K562 treated with DMSO at 1 percent for 4 hours (cell line): Measurements from ENCODE around the gene PRPSAP1. TPM values are rescaled to one million over a fixed set of nuclear protein-coding genes. Genes with fewer than 3 reads are reported as not detected.

ENCODE experiments used
- total RNA-seq: library from RNA; unstranded; fragments of 300-600 nt; gene quantifications from 2 replicates; pipeline ENCODE4 v1.2.3, GENCODE V29; 2022; ENCODE audit not compliant: insufficient read depth

The PRPSAP1 gene
- total RNA-seq, result 24.6 and 36.0 TPM in 2 replicates

DNA sequence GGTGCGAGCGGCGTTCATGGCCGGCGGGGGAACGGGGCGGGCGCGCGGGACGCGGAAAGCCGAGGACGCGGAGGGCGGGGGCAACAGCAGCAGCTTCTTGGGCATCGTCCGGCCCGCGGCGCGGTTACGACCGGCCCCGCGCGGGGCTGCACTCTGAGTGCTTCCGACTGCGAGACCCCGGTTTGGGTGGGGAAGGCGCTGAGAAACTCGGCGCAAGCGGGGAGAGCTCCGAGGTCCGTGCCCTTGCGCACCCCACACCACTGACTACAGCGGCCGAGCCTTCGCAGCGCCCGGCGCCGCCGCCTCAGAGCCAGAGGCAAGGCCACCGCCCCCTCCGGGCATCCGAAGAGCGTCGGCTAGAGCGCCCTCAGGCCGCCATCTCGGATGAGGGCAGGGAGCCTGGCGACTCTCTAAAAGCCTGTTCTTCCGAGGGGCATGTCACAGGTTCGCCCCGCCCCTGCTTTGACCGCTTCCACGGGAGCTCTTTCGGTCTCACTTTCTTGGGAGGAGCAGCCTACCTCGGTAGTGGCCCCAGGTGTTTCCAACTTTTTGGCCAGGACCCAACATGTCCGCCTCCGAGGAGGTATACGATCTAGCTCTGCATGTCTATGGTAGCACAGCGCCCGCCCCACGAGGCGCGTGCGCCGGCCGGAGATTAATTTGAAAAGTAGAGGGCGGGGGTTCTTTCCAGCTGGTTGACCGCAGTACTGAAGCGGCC, at the start of gene PRPSAP1:
Gene PRPSAP1, minus strand, starts transcription at position 318 of the 718 bp plus-strand sequence. Its CDS starts 213 bp downstream, at position 105.

DNA sequence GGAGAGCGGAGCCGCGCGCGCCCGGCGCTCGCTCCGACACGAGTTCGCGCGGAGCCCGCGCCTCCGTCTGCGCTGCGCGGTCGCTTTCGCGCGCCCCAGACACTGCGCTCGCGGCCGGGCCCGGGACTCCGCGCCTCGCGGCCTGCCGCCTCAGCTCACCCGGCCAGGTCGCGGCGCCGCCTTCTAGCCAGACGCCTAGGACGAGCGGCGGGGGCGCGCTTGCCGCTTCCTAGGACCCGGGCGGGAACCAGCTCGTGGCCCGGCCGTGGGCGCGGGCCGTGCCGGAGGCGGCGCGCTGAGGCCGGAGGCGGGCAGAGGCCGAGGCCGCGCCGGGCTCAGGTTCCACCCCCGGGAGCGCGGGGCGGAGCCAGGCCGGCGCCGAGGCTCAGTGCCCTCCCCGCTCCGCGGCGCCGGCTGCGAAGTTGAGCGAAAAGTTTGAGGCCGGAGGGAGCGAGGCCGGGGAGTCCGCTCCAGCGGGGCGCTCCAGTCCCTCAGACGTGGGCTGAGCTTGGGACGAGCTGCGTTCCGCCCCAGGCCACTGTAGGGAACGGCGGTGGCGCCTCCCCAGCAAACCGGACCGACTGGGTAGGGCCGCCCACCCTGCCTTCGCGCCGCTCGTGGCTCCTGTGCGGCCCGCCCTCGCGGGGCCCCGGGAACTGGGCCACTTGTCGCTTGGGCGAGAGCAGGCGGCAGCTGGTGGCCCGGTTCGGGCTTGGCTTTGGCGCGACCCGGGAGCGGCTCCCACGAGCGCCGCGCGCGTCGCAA, 30.7 kb upstream of the PRPSAP1 start, which contains the start of gene SPHK1:
Gene SPHK1, plus strand, starts transcription at position 388 of the 765 bp plus-strand sequence. CDS start 1,036 bp downstream, outside the sequence.

GRCh38 chr17:76307966-76308338, 45.8 kb downstream of the PRPSAP1 start, which contains the start of gene QRICH2:
Gene QRICH2, minus strand, starts transcription at chr17:76308276. Its CDS starts 278 bp downstream, at chr17:76307998.

DNA sequence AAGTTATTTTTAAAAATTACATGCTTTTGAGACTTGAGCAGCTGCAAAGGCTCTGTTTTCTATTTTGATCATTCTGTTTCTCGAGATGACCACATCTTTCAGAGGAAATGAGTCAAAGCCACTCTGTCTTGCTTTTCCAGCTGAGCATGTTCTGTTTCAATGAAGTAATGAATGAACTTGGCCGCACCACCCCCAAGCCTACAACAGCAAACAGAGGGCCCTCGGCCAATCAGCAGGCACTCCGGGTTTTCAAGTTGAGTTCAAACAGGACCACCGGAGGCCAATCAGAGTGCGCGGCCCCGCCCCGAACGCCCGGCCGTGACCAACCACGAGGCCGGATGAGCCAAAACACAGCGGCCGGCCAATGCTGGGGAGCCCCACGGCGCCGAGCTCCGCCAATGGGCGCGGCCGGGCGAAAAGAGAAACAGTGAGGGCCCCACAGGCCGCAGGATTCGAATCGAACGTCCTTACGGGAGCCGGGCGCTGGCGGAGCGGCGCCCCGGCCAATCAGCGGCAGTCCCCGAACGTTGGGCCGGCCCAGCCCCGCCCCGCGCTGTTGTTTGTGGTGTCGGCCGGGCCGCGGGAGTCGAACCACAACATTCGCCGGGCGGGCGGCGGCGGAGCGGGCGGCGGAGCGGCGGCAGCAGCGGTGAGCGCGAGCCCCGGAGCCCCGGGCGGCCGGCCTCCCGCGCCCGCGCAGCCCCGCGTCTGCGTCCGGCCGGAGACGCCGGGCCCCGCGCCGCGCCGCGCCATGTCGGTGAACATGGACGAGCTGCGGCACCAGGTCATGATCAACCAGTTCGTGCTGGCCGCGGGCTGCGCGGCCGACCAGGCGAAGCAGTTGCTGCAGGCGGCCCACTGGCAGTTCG, 88.7 kb downstream of the PRPSAP1 start, which contains the start of gene UBALD2:
Gene UBALD2, plus strand, starts transcription at position 594 of the 869 bp plus-strand sequence. Its CDS starts 158 bp downstream, at position 752.

Other genes starting within 250 kb of the PRPSAP1 start
- gene FOXJ1, start 212.7 kb downstream of the PRPSAP1 start, total RNA-seq, result 0.82 TPM in 1 of 2 replicates, not detected in the other
- gene RNF157, start 113.4 kb downstream of the PRPSAP1 start, total RNA-seq, result 30.3 and 31.6 TPM in 2 replicates
- 169 and 172 TPM in 2 replicates for gene UBALD2, start 88.6 kb downstream of the PRPSAP1 start, total RNA-seq
- gene QRICH2, start 45.6 kb downstream of the PRPSAP1 start, total RNA-seq, result 7.0 and 7.9 TPM in 2 replicates
- 25.4 and 29.2 TPM in 2 replicates for gene SPHK1, start 30.7 kb upstream of the PRPSAP1 start, total RNA-seq
- 33.7 and 36.1 TPM in 2 replicates for gene UBE2O, start 99.2 kb upstream of the PRPSAP1 start, total RNA-seq
- not detected in 2 replicates for gene AANAT, start 113.7 kb upstream of the PRPSAP1 start, total RNA-seq
- gene RHBDF2, start 147.5 kb upstream of the PRPSAP1 start, total RNA-seq, result 0.62 and 0.84 TPM in 2 replicates
- gene CYGB, start 183.8 kb upstream of the PRPSAP1 start, total RNA-seq, result not detected in 2 replicates
- gene PRCD, start 186.1 kb upstream of the PRPSAP1 start, total RNA-seq, result not detected in 2 replicates
- not detected in 2 replicates for gene ST6GALNAC2, start 231.9 kb upstream of the PRPSAP1 start, total RNA-seq